ENCODE measurements around the gene RHBDL2.

DNA sequence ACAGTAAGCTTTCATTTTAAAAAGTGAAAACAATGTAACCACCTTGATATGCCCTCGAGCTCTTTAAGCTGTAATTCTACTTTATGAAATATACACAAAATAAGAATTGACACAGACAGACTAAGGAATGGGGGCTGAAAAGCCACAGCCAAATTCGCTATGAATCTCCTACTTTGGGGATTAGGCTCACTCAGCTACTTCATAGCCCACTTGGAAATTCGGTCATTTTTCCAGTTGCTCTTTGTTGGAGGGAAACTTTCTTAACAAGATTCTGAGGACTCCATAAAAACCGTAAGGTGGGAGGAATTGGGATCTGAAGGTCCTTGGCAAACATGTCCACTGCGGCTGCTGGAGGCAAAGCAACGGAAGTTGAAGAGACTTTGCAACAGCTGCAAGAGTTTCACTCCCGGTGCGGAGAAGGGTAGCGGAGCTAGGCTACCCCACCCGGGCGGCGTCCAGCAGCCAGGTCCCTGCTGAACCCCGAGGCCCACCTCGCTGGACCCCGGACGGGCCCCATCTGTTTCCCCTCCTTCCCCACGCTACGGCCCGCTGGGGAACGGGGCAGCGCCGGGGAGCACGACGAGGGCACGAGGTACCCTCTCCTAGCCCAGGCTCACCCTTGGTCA lies 69.1 kb downstream of the RHBDL2 start:
- TF ChIP-seq POLR2AphosphoS5 (IDR thresholded peaks at IDR 0.05; ENCODE audit: low read depth, low read length) (no peak), CTCF (IDR thresholded peaks at IDR 0.05 in 2 of 3, conservative IDR thresholded peaks at IDR 0.05 in 1 of 3; ENCODE audit: borderline replicate concordance in 1 of 3, insufficient read depth in 1 of 3, low read depth in 2 of 3, low read length in 2 of 3) (no peak), SIN3A (IDR thresholded peaks at IDR 0.05; ENCODE audit: low read depth) (no peak), ELF1 (IDR thresholded peaks at IDR 0.05; ENCODE audit: borderline replicate concordance, low read depth) (no peak), CEBPB (IDR thresholded peaks at IDR 0.05; ENCODE audit: low read depth) (no peak), EZH2 (IDR thresholded peaks at IDR 0.05) (no peak), POLR2A (IDR thresholded peaks at IDR 0.05; ENCODE audit: borderline replicate concordance, extremely low read depth, insufficient read depth, insufficient read length) (no peak), ZNF274 (IDR thresholded peaks at IDR 0.05; ENCODE audit: low read depth, low read length) (no peak), FOSL1 (IDR thresholded peaks at IDR 0.05; ENCODE audit: low read depth) (no peak), JUND (IDR thresholded peaks at IDR 0.05) (no peak), SRF (IDR thresholded peaks at IDR 0.05; ENCODE audit: low read depth) (no peak), EZH2phosphoT487 (IDR thresholded peaks at IDR 0.05; ENCODE audit: borderline replicate concordance) (no peak)
- TF ChIP-seq, protein P1, sequence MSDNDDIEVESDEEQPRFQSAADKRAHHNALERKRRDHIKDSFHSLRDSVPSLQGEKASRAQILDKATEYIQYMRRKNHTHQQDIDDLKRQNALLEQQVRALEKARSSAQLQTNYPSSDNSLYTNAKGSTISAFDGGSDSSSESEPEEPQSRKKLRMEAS (IDR thresholded peaks at IDR 0.05): no peak
